Gastroesophageal sphincter (tissue), 4 donors: ENCODE measurements around the gene PTGFRN. TPM values are rescaled to one million over a fixed set of nuclear protein-coding genes. Genes with fewer than 3 reads are reported as not detected.

Experiments
- ATAC-seq: fragments of 150-250 bp; one replicate; pipeline ENCODE4 v1.9.1; 2016; ENCODE audit warnings: mild to moderate bottlenecking, moderate library complexity
- H3K27ac ChIP-seq, 4 donors: fragments of 200-600 bp; sonication (generic) in 3 of 4; 1 replicate in 3 of 4; 2 replicates in 1 of 4; pipeline ENCODE4 v1.5.1; 2016 to 2019
- H3K27me3 ChIP-seq: fragments of 200-600 bp; sonication (generic); one replicate; pipeline ENCODE4 v1.5.1; 2019
- H3K36me3 ChIP-seq, 2 donors: fragments of 200-600 bp; sonication (generic); one replicate each; pipeline ENCODE4 v1.5.1; 2019; ENCODE audit warnings: control low read depth in 1 of 2
- H3K4me1 ChIP-seq, 3 donors: fragments of 200-600 bp; sonication (generic); 1 replicate in 2 of 3; 2 replicates in 1 of 3; pipeline ENCODE4 v1.5.1; 2016 to 2019; ENCODE audit warnings: control low read depth in 2 of 3
- H3K4me3 ChIP-seq, 2 donors: fragments of 200-600 bp; sonication (generic); one replicate each; pipeline ENCODE4 v1.5.1; 2019; ENCODE audit warnings: mild to moderate bottlenecking in 1 of 2, moderate library complexity in 1 of 2
- H3K9me3 ChIP-seq, 3 donors: fragments of 200-600 bp; sonication (generic); one replicate each; pipeline ENCODE4 v1.5.1; 2017 to 2019; ENCODE audit warnings: control low read depth in 2 of 3
- EP300 ChIP-seq: sonication (generic); formaldehyde crosslinking; IDR thresholded peaks from one replicate; pipeline ENCODE4 v1.6.1; 2017; ENCODE audit warnings: antibody characterized with exemption, mild to moderate bottlenecking
- POLR2A ChIP-seq, 2 donors: fragments of 450-650 bp; IDR thresholded peaks; one replicate each; pipeline ENCODE4 v1.6.1; 2017; ENCODE audit warnings: antibody characterized with exemption in 2 of 2, mild to moderate bottlenecking in 2 of 2, moderate library complexity in 1 of 2
- POLR2AphosphoS5 ChIP-seq: sonication (generic); formaldehyde crosslinking; IDR thresholded peaks from one replicate; pipeline ENCODE4 v1.6.1; 2017; ENCODE audit warnings: antibody characterized with exemption
- WGBS, 2 donors: methylation state at CpG; one replicate each; pipeline ENCODE4 v1.1.5; 2018; ENCODE audit warnings: low coverage in 1 of 2; 5-methylcytosine and 5-hydroxymethylcytosine counted together
- total RNA-seq, 4 donors: library from RNA; depleted of rRNA; stranded (reverse); fragments of >200 nt; gene quantifications; one replicate each; pipeline ENCODE4 v1.1.0, GENCODE V29; 2016
- TF ChIP-seq, protein P1 (sequence below), 4 experiments: fragments of 200-600 bp in 2 of 4; fragments of 450-650 bp in 2 of 4; sonication (generic) in 1 of 4; IDR thresholded peaks; one replicate each; pipeline ENCODE4 v1.5.1; 2017 to 2019; ENCODE audit warnings: antibody characterized with exemption in 4 of 4, mild to moderate bottlenecking in 2 of 4, moderate library complexity in 2 of 4

Gene PTGFRN
- total RNA-seq, 4 donors from 2014 or later = 60.0 to 166 (median 101) TPM

DNA sequence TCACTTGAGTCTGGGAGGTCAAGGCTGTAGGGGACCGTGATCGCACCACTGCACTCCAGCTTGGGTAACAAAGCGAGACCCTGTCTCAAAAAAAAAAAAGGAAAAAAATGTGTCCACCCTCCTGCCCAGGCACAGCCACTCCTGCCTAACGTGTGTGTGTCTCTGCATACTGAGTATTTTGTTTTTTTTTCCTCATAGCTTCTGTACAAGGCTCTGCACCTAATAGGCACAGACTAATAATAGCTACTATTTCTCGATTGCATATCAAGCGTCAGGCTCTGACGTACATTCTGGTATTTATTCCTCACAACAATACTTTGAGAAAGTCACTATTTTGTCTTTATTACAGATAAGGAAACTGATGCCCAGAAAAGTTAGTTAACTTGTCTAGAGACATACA is 5.0 kb downstream of the PTGFRN start:
- Histone ChIP-seq H3K27ac (peak overlapping the region; percentile 59 to 96 (median 90)), H3K4me1 (peaks cover 0 to 89% (median 24%) of the 10 kb centered on the region in 3 donors), H3K36me3 (no peaks in the 10 kb centered on the region), H3K4me3 (peak overlapping the region in 1 of 2 donors; percentile 33), H3K27me3 (no peaks in the 10 kb centered on the region), H3K9me3 (no peaks in the 10 kb centered on the region)
- 59% methylated on average over 7 of the region's 7 CpGs; no CpG with 5 or more reads in 1 of the 2 donors for WGBS, 2 donors
- TF ChIP-seq, protein P1, sequence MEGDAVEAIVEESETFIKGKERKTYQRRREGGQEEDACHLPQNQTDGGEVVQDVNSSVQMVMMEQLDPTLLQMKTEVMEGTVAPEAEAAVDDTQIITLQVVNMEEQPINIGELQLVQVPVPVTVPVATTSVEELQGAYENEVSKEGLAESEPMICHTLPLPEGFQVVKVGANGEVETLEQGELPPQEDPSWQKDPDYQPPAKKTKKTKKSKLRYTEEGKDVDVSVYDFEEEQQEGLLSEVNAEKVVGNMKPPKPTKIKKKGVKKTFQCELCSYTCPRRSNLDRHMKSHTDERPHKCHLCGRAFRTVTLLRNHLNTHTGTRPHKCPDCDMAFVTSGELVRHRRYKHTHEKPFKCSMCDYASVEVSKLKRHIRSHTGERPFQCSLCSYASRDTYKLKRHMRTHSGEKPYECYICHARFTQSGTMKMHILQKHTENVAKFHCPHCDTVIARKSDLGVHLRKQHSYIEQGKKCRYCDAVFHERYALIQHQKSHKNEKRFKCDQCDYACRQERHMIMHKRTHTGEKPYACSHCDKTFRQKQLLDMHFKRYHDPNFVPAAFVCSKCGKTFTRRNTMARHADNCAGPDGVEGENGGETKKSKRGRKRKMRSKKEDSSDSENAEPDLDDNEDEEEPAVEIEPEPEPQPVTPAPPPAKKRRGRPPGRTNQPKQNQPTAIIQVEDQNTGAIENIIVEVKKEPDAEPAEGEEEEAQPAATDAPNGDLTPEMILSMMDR (IDR thresholded peaks at IDR 0.05) = no peak
- no peak for TF ChIP-seq POLR2A (IDR thresholded peaks at IDR 0.05)
- TF ChIP-seq POLR2AphosphoS5 = no peak
- no peak for TF ChIP-seq EP300
- no peak for ATAC-seq

DNA sequence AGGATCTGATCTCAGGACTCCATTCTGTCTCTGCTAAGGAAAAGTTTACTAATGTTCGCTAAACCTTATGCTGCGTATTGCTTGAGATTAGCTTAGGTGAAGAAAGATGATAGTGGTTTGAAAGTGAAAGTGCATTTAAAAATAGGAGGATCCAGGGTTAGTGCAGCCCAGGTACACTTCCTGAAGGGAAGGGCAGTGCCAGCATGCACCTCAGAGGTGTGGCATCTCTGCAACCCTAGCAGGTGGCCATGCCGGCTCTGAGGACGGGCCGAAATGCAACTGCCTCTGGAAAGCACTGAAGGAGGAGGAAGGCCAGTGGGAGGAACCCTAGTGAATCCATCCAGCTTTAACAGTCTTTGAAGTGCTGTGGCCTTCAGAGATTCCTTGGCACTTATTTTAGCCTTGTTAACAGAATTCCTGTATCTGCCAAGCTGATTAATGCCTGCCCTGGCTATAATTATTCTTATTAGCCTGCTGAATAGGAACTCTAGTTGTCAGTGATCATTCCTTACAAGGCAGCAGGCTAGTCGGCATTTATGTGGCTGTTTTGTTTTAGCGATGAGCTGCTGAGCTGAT is 5.5 kb downstream of the PTGFRN start:
- WGBS, 2 donors = 26 to 58% methylated on average over 4 to 6 of the region's 7 CpGs
- TF ChIP-seq POLR2A (IDR thresholded peaks at IDR 0.05) = no peak
- TF ChIP-seq EP300 = no peak
- peak; percentile 82 for TF ChIP-seq POLR2AphosphoS5
- TF ChIP-seq, protein P1 (IDR thresholded peaks at IDR 0.05) = no peak
- Histone ChIP-seq H3K9me3 (no peaks in the 10 kb centered on the region), H3K27ac (peak overlapping the region; percentile 59 to 96 (median 90)), H3K27me3 (no peaks in the 10 kb centered on the region), H3K36me3 (no peaks in the 10 kb centered on the region), H3K4me3 (peak overlapping the region; percentile 12 to 33), H3K4me1 (peaks cover 0 to 93% (median 24%) of the 10 kb centered on the region in 3 donors)
- ATAC-seq = peak; percentile 35

DNA sequence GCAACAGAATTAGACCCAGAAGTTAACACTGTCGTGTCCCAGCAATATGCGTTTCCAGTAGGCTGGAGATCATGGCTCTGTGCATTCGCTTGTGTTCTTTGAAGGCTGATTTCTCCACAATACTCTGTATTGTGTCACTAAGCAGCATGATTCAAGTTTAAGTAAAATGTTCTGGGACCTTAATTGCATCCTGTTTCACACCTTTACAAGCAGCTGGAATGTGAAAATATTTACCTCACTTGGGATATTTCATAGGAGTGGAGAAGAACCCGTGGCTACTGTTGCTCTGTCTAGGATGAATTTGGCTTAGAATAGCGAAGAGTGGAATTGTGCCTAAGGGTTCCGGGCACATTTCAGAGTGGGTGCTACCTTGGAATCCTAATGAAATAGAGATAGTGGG is 6.3 kb downstream of the PTGFRN start:
- Histone ChIP-seq H3K36me3 (no peaks in the 10 kb centered on the region), H3K4me1 (peaks cover 0 to 91% (median 24%) of the 10 kb centered on the region in 3 donors), H3K27me3 (no peaks in the 10 kb centered on the region), H3K4me3 (peak overlapping the region in 1 of 2 donors; percentile 33), H3K27ac (peak overlapping the region; percentile 59 to 96 (median 90)), H3K9me3 (no peaks in the 10 kb centered on the region)
- no peak for TF ChIP-seq POLR2A (IDR thresholded peaks at IDR 0.05)
- no peak for TF ChIP-seq EP300
- TF ChIP-seq, protein P1 (IDR thresholded peaks at IDR 0.05) = no peak
- no peak for ATAC-seq
- WGBS, 2 donors = 39 to 50% methylated on average over 6 of the region's 6 CpGs

DNA sequence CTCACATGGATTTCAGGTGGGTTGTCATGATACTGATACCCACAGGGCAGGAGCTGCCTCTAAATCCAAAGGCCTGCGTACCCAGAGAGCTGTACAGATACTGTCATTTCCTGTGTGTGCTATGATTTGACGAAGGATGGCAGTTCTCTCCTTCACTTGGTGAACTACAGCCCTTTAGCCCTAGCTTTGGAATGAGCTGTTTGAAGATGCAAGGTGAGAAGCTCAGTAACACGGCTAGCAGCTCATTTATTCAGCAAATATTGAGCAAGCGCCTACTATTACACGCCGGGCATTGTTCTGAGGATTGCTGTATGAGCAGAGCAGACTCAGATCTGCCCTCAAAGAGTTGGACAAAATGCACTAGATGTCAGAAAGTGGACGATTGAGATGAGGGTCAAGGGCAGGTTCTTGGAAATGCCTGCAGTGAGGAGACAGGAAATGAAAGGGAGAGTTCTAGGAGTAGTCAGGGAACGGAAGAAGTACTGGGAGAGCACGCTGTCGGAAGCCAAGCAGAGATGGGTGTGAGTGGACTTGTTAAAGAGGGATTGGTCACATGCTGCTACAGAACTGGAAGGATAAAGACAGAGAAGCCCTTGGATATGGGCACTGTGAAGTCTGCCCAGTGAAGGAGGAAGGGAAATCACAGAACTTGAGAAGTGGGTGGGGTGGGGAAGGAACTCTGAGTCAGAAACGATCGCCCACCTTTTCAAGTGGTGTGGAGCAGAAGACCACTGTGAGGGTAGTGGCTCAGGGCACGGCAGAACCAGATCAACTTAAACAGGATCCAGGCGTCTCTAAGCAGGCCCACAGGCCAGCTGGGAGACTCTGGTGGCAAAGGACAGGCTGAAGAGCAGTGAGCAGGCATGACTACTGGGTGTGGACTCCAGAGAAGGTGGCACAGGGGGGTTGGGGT is 7.1 kb downstream of the PTGFRN start:
- H3K36me3 ChIP-seq = no peaks in the 10 kb centered on the region
- peak; percentile 54 for ATAC-seq
- H3K9me3 ChIP-seq = no peaks in the 10 kb centered on the region
- WGBS, 2 donors = 39 to 51% methylated on average over 8 to 10 of the region's 14 CpGs
- H3K27me3 ChIP-seq = no peaks in the 10 kb centered on the region
- H3K27ac ChIP-seq = peak overlapping the region; percentile 59 to 96 (median 90)
- no peak overlapping the region for H3K4me3 ChIP-seq
- H3K4me1 ChIP-seq = peaks cover 0 to 84% (median 24%) of the 10 kb centered on the region in 3 donors
- TF ChIP-seq, protein P1 (IDR thresholded peaks at IDR 0.05) = no peak
- TF ChIP-seq EP300 (no peak), POLR2AphosphoS5 (no peak), POLR2A (IDR thresholded peaks at IDR 0.05) (no peak)
